D341Med (cell line): Measurements from ENCODE around the gene KCNQ2.

ENCODE experiments used
- DNase-seq: peaks from one replicate; pipeline ENCODE4 v3.0.0; 2012; ENCODE audit warnings: low spot score

KCNQ2 gene

DNA sequence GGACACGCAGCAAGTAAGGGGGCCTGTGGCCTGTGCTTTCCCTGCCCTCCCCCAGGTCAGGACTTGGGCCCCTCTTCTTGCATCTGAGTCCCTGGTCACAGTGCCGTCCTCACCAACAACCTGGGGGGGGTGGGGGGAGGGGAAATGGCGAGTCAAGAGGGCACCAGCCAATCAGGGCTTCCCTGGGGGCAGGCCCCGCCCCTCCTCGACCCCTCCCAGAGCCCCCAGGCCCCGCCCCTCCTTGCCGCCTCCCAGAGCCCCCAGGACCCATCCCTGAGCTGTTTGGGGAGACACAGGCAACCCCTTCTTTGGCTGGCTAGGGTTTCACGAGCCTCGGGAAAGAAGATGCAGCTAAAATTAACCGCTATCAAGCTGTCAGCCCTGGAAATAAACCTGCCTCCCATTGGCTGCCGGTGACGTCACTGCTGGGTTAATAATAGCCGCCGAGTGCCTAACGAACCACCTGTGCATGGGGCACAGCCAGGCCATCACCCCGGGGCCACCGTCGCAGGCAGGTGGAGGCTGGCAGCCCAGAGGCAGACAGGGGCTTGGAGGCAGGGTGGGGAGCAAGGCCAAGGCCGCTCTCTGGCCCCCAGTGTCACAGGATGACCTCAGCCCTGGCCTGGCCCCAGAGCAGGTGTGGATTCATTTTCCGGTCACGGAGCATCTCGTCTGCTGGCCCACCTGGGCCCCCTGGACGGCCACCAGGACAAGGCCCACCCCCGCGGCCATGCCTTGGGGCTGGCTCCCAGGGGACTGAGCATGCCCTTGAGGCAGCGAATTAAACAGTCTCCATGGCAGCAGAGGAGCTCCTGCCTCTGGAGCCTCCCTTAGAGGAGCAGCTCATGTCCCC is 29.6 kb upstream of the KCNQ2 start:
- peak; percentile 92 for DNase-seq

DNA sequence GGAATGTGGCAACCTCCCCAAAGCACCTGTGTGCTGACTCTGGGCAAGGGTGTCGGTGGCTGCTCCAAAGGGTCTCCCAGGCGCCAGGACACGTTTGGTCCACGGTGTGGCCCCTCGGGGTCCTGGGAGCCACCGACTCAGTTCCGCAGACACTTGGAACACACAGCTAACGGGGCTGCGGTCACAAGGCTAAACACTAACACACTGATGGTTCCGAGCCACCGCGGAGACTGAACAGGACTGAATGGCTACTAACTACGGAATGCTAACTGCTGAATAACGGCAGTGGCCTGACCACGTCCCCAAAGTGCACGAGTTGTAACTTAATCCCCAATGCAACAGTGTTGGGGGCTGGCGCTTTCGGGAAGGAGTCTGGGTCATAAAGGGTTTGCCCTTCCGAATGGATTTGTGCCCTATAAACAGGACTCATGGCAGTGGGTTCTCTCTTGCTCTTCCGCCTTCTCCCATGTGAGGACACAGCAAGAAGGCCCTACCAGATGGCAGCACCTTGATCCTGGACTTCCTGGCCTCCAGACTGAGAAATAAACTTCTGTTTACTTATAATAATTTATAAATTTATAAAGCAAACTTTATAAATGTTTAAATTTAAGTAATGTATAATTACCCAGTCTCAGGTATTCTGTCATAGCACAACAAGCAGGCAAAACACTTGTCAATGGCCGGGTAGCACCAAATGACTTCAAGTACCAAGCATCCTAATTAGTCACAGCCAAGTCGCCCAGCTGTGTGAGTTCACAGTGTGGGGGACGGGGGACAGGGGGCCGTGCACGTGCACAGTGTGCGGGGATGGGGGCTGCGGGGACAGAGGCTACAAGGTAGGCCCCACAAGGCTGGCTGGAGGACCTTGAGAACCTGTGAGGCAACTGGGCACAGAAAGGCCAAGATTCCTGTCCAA is 28.7 kb upstream of the KCNQ2 start:
- DNase-seq = no peak

DNA sequence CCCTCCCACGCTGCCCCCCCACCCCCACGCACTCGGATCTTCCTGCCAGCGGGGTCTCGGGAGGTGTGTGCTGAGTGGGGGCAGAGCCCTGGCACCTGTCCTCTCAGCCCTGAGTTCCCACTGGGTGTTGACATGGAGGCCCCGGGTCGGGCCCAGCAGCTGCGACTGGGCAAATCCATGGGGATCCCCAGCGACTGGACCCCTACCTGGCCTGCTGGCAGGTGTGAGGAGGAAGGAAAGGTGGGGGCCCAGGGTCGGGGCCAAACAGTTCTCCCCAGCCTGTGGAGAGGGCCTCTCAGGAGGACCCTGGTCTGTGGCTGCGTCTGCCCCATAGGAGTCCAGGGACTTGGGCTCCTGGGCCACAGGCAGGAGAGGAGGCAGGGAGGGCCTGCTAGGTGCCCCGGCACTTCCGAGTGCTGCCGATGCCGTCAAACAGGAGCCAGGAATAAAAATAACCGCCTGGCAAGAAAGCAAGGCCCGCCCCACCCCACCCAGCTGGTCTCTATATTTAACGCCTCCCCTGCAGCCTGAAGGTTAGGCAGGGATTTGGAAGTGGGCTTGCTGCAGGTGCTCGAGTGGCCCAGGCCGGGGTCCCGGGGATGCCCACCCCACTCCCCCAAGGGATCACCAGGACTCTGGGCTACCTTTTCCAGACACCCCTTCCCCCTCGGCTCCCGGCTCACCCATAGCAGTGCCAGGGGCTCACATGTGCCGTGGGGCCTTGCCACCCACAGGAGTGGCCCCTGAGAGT is 27.9 kb upstream of the KCNQ2 start:
- peak; percentile 30 for DNase-seq

DNA sequence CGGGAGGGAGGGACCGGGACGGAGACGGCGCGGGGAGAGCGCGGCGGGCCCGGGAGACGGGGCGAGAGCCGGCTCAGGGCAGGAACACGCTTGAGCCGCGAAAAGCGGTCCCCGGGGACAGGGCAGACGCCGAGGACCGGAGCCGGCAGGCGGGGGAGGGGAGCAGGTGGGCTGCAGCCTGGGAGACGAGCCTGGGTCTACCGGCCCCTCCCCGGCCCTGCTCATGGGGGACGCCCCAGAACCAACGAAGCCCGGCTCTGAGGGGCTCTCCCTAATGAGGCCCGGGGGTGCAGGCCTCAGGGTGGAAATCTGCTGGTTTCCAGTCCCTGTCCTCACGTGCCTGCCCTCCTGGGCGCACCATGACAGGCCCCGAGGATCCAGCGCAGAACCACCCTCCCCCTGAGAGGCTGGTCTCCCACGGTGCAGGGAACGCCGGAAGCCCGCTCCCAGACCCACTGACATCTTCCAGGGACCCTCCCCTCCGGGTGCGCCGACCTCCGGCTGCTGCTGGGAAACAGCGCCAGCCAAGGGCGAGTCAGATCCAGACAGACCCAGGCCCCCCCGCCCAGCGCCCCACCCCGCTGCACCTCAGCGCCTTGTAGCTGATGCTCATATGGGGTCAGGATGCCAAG is 27.0 kb upstream of the KCNQ2 start:
- no peak for DNase-seq

DNA sequence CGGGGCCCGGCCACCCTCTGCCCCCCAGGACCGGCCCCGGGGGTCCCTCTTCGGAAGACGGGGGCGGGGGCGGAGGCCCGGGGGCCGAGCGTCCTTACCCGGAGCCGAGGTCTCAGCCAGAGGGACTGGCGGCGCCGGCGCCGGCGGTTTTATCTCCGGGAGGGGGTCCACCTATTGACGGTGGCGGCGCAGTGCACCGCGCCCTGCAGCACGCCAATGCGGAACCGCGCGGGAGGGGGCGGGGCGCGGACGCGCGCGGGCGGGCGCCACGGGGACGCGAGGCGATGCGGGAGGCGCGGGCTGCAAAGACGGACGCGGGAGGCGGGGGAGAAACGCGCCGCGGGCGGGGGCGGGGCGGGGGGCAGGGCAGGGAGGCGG is 26.5 kb upstream of the KCNQ2 start, which contains the start of gene EEF1A2:
EEF1A2 (minus strand) TSS at position 124 of the 378 bp plus-strand sequence. CDS start 1,320 bp downstream, outside the sequence.
- DNase-seq = peak; percentile 91

DNA sequence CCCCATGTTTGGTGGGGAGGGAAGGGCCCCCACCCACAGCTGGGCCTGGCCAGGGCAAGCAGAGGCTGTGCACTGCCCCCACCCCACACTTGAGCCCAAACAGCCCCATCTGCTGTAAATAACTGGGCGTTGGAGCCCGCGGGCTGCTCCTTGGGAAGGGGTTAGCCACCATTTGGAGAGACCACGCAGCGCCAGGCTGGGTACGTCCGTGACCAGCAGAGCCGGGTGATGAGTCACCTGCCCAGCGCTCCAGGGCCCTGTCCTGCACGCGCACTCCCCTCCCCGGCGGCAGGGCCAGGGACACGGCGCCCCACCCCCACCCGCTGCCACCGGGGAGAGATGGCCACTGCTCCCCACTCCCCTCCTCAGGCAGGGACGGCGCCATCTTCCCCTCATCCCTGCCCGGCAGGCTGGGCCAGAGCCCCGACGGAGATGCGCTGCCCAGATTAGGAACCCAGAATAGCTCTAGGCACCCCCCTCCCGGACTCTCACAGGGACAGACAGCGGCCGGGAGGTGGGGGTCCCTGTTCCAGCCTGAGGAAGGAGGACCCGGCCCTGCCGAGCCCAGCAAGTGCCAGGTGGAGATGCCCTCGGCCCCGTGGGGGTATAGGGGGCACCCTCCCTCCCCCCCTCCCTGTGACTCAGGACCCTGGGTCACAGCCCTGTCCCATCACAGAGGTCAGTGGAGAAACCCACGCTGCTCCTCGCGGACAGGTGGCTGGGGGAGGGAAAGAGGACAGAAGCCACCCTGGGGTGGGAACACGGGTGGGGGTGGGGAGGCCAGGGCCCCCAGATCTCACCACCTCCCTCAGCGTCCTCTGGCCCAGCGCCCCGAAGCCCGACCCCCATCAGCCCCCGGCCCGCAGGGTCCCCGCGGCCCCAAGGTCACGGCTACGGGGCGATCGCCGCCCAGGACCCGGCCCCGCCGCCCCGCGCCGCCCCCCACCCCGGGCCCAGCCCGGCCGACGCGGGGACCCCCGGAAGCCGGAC is 25.8 kb upstream of the KCNQ2 start:
- peak; percentile 70 for DNase-seq

DNA sequence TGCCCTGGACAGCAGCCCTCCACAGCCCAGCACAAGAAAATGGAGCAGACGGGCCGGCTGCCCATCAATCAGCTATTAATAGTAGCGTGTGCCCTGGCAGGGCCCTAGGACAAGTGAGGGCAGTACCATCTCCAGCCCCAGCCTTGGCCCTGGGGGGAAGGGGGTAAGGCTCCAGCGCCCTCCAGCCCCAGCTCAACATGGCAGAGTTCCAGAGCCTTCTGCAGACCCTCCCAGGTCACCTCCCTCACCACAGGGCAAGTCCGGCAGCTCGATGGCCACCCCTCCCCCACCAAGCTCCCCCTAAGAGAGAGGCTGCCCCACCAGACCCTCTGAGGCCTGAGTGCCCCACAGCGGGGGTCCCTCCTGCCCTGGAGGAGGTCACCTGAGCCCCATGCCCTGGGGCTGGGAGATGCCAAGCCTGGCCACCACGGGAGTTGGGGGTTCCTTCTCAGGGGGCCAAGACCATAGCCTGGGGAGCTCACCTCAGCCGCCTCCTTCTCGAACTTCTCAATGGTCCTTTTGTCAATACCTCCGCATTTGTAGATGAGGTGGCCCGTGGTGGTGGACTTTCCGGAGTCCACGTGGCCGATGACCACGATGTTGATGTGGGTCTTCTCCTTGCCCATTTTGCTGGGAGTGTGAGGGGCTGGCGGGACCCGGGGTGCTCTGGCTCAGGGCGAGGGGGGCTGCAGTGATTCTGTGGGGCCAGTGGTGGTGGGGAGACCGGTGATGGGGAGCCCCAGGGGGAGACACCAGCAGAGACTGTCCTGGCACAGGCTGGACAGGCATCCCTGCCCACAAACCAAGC is 24.9 kb upstream of the KCNQ2 start:
- peak; percentile 39 for DNase-seq

DNA sequence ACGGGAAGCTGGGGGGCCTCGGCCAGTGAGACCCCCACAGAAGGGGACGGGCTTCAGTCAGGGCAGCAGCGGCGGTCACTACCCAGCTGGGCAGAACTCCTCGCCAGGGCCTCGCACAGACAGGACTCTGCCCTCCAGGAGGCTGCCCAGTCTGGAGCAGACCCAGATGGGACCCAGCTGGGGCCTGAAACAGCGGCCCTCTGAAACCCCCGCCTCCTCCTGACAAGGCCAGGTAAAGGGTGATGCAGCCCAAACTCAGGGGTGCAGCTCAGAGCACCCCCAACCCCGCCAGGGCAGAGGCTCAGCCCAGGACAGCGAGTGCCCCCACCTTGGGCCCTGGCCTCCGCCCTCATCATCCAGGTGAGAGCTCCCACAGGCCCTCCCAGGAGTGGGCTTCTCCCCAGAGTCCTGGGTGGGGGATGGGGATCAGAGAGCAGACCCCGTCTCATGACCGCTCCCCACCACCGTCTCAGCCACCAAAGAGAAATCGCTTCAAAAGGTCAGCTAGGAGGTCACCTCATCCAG is 24.2 kb upstream of the KCNQ2 start:
- no peak for DNase-seq

DNA sequence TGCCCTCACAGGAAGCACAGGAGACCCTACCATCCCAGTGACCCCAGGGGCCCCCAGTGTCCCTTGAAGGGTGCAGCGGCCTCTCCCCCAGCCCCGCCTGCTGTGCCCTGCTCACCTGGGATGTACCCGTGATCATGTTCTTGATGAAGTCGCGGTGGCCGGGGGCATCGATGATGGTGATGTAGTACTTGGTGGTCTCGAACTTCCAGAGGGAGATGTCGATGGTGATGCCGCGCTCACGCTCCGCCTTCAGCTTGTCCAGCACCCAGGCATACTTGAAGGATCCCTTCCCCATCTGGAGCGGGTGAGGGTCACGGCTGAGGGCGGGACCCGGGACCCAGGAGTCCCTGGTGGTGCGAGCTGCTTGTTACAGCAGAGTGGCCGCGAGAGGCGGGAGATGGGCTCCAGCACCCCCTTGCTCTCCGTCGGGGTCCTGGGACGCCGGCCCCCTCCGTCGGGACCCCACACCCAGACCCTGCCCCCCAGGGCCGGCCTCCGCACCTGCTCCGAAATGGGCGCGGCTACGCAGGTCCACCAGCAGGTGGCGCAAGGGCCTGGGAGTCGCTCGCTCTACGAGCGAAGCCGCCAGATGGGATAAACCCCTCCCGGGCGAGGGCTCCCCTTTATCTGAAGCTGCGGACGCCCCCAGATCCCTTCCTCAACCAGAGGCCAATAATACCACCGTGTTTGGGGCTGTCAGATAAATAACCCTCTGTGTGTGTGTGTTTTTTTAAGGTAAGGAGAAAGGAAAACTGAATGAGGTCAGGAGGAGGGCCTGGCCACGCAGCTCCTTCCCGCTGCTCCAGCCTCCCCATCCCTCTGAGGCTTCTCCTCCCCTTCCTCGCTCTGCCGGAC is 23.5 kb upstream of the KCNQ2 start:
- peak; percentile 88 for DNase-seq

DNA sequence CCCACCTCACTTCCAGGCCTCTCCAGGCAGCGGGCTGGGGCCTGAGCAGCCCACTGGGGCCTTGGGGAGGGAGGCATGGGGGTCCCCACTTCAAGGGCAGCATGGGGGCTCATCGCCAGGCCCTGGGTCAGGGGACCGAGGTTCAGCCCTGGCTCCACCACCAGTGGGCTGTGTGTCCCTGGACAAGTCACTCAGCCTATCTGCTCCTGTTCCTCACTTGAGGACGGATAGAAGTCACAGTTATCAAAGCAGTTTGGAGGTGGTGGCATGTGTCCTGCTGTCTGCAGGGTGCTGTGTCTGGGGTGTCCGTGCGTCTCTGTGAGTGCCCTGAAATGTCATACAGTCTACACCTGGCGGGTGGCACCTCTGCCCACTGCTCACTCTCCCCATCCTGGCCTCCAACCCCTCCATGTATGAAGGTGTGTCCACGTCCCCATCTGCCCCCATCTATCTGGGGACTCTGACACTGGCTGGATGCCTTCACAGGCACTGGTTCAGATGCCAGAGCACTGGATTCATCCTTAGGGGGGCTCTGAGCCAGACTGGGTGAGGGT is 22.8 kb upstream of the KCNQ2 start:
- no peak for DNase-seq

DNA sequence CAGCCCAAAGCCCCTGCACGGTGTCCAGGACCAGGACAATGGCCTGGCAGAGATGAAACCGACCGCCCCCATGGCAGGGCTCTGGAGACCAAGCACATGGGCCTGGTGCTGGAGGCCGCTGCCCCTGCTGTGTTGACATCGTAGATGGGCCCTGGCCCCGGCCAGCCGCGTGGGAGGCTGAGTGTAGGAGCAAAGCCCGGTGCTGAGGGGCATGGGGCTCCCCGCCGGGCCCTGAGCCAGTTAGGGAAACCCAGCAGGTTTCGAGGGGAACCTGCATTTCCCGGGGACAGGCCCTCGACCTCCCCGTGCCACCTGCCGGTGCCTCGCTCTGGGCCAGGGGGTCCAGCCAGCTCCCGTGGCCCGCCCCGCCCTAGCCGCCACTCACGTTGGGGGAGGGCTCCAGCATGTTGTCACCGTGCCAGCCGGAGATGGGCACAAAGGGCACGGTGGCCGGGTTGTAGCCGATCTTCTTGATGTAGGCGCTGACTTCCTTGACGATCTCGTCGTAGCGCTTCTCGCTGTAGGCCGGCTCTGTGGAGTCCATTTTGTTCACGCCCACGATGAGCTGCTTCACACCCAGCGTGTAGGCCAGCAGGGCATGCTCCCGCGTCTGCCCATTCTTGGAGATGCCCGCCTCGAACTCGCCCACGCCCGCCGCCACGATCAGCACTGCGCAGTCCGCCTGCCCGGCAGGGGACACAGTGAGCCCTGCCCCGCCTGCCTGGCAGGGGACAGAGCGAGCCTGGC is 22.1 kb upstream of the KCNQ2 start:
- DNase-seq = peak; percentile 21

DNA sequence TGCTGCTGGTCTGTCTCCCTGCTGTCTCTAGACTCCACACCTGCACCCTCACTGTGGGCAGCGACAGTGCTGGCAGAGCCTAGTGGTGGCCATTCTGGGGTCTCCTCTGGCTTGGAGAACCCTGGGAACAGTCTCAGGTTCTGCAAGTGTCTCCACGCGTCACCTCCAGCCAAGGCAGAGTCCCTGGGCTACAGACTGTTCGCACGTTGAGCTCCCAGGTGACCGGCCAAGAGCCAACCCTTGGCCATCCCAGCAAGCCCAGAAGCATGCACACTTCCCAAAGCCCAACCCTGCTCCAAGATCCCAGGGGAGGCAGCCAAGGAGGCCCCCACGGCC is 21.6 kb upstream of the KCNQ2 start:
- DNase-seq = peak; percentile 14

DNA sequence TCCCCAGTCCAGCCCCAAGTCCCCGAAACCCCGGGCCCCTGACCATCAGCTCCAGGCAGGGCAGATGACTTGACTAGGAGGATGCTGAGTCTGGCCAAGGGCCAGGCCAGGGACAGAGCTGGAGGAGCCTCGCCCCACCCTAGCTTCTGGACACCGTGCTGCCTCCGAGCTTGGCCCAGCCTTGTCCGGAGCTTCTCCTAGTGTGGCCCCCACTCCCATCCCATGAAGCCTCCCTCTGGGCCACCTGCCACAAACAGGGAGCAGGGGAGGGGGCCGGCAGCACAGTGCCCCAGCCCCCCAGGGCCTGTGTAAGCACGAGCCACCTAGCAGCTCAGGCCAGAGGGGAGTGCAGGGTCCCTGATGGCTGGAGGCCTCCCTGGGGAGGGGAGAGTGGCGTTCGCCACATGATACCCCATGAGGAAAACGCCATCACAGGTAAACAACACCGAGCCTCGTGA is 21.1 kb upstream of the KCNQ2 start:
- DNase-seq = no peak

DNA sequence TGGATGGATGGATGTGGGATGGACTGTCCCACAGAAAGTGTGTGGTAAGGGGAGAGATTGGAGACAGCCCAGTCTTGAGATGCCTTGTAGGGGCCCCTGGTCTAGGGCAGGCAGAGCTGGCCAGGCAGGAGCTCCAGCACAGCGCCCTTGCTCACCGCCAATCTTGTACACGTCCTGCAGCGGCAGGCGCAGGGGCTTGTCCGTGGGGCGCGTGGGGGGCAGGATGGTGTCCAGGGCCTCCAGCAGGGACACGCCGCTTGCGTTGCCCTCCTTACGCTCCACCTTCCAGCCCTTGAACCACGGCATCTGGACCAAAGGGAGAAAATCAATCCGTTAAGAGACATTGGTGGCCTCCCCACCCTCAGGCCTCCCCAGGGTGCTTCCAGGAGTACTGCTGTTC is 20.5 kb upstream of the KCNQ2 start:
- no peak for DNase-seq

DNA sequence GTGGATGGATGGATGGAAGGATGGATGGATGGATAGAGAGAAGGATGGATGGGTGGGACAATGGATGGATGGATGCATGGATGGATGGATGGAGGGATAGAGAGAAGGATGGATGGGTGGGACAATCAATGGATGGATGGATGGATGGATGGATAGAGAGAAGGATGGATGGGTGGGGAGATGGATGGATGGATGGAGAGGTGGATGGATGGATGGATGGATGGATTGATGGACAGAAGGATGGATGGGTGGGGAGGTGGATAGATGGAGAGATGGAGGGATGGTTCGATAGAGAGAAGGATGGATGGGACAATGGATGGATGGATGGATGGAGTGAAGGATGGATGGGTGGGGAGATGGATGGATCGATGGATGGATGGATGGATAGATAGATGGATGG is 20.1 kb upstream of the KCNQ2 start:
- DNase-seq = no peak

DNA sequence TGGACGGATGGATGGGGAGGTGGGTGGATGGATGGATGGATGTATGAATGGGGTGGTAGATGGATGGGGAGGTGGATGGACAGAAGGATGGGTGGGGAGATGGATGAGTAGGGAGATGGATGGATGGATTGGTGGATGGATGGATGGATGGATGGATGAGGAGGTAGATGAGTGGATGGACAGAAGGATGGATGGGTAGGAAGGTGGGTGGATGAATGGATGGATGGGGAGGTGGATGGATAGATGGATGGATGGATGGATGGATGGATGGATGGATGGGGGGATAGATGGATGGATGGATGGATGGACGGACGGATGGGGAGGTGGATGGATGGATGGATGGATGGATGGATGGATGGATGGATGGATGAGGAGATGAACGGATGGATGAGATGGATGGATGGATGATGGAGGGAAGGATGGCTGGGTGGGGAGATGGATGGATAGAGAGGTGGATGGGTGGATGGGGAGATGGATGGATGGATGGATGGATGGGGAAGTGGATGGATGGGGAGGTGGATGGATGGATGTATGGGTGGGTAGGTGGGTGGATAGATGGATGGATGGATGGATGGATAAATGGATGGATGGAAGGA is 19.3 kb upstream of the KCNQ2 start:
- DNase-seq = no peak

DNA sequence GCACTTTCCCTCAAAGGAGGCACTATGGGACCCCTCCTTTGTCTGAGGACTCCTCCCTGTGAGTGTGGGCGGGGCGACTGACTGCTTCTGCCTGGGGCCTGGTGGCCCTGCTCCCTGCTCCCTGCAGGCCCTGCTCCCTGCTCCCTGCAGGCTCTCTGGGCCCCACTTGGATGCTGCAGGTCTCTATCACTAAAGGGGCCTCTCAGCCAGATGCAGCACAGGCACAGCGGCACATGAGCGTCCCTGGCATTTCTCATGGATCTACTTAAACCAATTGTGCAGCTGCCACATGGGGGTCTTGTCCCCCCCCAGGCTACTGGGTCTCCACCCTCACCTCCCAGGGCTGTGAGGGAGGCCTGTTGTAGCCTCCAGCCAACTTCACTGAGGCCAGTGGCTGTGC is 18.6 kb upstream of the KCNQ2 start:
- peak; percentile 10 for DNase-seq
